HepG2 (cell line): ENCODE data around the gene OCIAD2. TPM values are rescaled to one million over a fixed set of nuclear protein-coding genes. Genes with fewer than 3 reads are reported as not detected.

Source experiments
- ATAC-seq: fragments of 200-7000 bp; cut with Tn5 transposase; 3 replicates; pipeline ENCODE4 v1.9.1; 2020; ENCODE audit warnings: mild to moderate bottlenecking, moderate library complexity
- BruUV-seq: library from RNA; stranded (reverse); fragments of 400-500 nt; replicated peaks from 2 replicates; lab custom pipeline; 2021; lab: Mats Ljungman, UMichigan
- CTCF ChIA-PET: fragments of 300-600 bp; formaldehyde crosslinking; extraction: SDS; loops from one replicate; lab custom pipeline; 2021; ENCODE audit warnings: low total read pairs, inconsistent platforms, low intra/inter-chr PET ratio; lab: Yijun Ruan, JAX
- POLR2A ChIA-PET: fragments of 350-600 bp; sonication (Branson Sonifier 250); formaldehyde crosslinking; loops from one replicate; lab custom pipeline; 2020; ENCODE audit warnings: antibody characterized with exemption, inconsistent platforms; lab: Yijun Ruan, JAX
- DNase-seq: peaks from one replicate; pipeline ENCODE4 v3.0.0-alpha.2; 2015; ENCODE audit warnings: low spot score
- FAIRE-seq: peaks from 3 replicates; lab custom pipeline; 2011; peaks lifted over from hg19 to GRCh38; lab: Jason Lieb, UNC
- H2AFZ ChIP-seq: one replicate; pipeline ENCODE4 v1.6.1; 2011; ENCODE audit warnings: low read length, inconsistent platforms
- H3K27ac ChIP-seq: fragments of 300-600 bp; 3 replicates; pipeline ENCODE4 v1.8.0; 2011; ENCODE audit warnings: mixed run types, mild to moderate bottlenecking, mixed read lengths, low read length, inconsistent platforms; ENCODE audit not compliant: insufficient read depth; ENCODE audit errors: extremely low read length
- H3K27me3 ChIP-seq, 2 experiments: fragments of 200-600 bp in 1 of 2; 2 replicates in 1 of 2; 3 replicates in 1 of 2; pipeline versions ENCODE4 v1.6.0 to v1.8.0; 2011; ENCODE audit warnings: low read length in 2 of 2, mild to moderate bottlenecking in 2 of 2, moderate library complexity in 2 of 2, inconsistent platforms in 1 of 2; ENCODE audit not compliant: insufficient read depth in 2 of 2, control insufficient read depth in 1 of 2
- H3K36me3 ChIP-seq, 2 experiments: fragments of 200-600 bp in 1 of 2; replicated peaks in 1 of 2; 2 replicates in 1 of 2; 3 replicates in 1 of 2; pipeline versions ENCODE4 v1.5.1 to v1.8.0; 2011; ENCODE audit warnings: low read length in 2 of 2, inconsistent platforms in 1 of 2; ENCODE audit not compliant: insufficient read depth in 2 of 2, control insufficient read depth in 1 of 2
- H3K4me1 ChIP-seq: 2 replicates; pipeline ENCODE4 v1.5.1; 2012; ENCODE audit warnings: low read length, inconsistent platforms; ENCODE audit not compliant: insufficient read depth
- H3K4me2 ChIP-seq: 2 replicates; pipeline ENCODE4 v1.6.0; 2011; ENCODE audit warnings: low read depth, low read length, inconsistent platforms
- H3K4me3 ChIP-seq, 3 experiments: fragments of 200-600 bp in 1 of 3; sonication (generic), shearing (Covaris generic) in 1 of 3; replicated peaks in 1 of 3; 2 replicates each; pipeline ENCODE4 v1.5.1; 2011 to 2016; ENCODE audit warnings: low read length in 3 of 3, inconsistent platforms in 2 of 3, low read depth in 2 of 3, mild to moderate bottlenecking in 2 of 3, control low read depth in 1 of 3, mixed read lengths in 1 of 3; ENCODE audit not compliant: insufficient read depth in 1 of 3
- H3K79me2 ChIP-seq: one replicate; pipeline ENCODE4 v1.6.1; 2011; ENCODE audit warnings: low read length, inconsistent platforms; ENCODE audit not compliant: insufficient read depth
- H3K9ac ChIP-seq: 2 replicates; pipeline ENCODE4 v1.6.0; 2011; ENCODE audit warnings: mild to moderate bottlenecking, low read depth, low read length, inconsistent platforms; ENCODE audit not compliant: insufficient read depth
- H3K9me3 ChIP-seq: 2 replicates; pipeline ENCODE4 v1.5.1; 2012; ENCODE audit warnings: mild to moderate bottlenecking, low read length
- H4K20me1 ChIP-seq: 2 replicates; pipeline ENCODE4 v1.6.0; 2011; ENCODE audit warnings: inconsistent platforms, mild to moderate bottlenecking, low read length, moderate library complexity; ENCODE audit not compliant: insufficient read depth
- ARID5B ChIP-seq: IDR thresholded peaks from 2 replicates; pipeline ENCODE4 v1.4.0; 2020; ENCODE audit warnings: mild to moderate bottlenecking, missing genetic modification reagents
- CEBPB ChIP-seq: IDR thresholded peaks from 2 replicates; pipeline ENCODE4 v1.6.1; 2011; ENCODE audit warnings: low read depth, low read length, improper control_type of control experiment, borderline replicate concordance
- CREB1 ChIP-seq, 2 experiments: fragments of 450-650 bp in 1 of 2; IDR thresholded peaks; 2 replicates each; pipeline ENCODE4 v1.6.1; 2016 to 2017; ENCODE audit warnings: control low read depth in 1 of 2, mild to moderate bottlenecking in 1 of 2, missing compliant biosample characterization in 1 of 2, missing genetic modification characterization in 1 of 2
- FOSL2 ChIP-seq: sonication (generic); formaldehyde crosslinking; IDR thresholded peaks from 2 replicates; pipeline ENCODE4 v1.4.0; 2020; ENCODE audit warnings: missing genetic modification reagents
- HNF4G ChIP-seq, 2 experiments: sonication (generic) in 1 of 2; formaldehyde crosslinking in 1 of 2; IDR thresholded peaks; 2 replicates each; pipeline versions ENCODE4 v1.4.0 to v1.6.1; 2011 to 2020; ENCODE audit warnings: borderline replicate concordance in 2 of 2, low read depth in 2 of 2, mild to moderate bottlenecking in 2 of 2, low read length in 1 of 2, missing genetic modification reagents in 1 of 2, moderate library complexity in 1 of 2
- JDP2 ChIP-seq: sonication (generic); formaldehyde crosslinking; IDR thresholded peaks from 2 replicates; pipeline ENCODE4 v1.8.1; 2022; ENCODE audit warnings: missing genetic modification reagents, borderline replicate concordance
- ZBTB49 ChIP-seq: sonication (generic); formaldehyde crosslinking; IDR thresholded peaks from 2 replicates; pipeline ENCODE4 v1.4.0; 2020; ENCODE audit warnings: missing genetic modification reagents, borderline replicate concordance
- ZNF629 ChIP-seq: sonication (generic); formaldehyde crosslinking; conservative IDR thresholded peaks from 2 replicates; pipeline ENCODE4 v1.5.0; 2020; ENCODE audit warnings: missing genetic modification reagents
- ZNF644 ChIP-seq: IDR thresholded peaks from 2 replicates; pipeline ENCODE4 v1.6.1; 2016; ENCODE audit warnings: low read depth
- ZNF777 ChIP-seq: sonication (generic); formaldehyde crosslinking; IDR thresholded peaks from 2 replicates; pipeline ENCODE4 v1.4.0; 2020; ENCODE audit warnings: missing genetic modification reagents
- WGBS: methylation state at CpG from one replicate; pipeline ENCODE4 v1.1.6; 2017; ENCODE audit warnings: low lambda C conversion rate; 5-methylcytosine and 5-hydroxymethylcytosine counted together
- in situ Hi-C: cut with HindIII; loops from 2 replicates; pipeline ENCODE4 v1.10.0; 2017; ENCODE audit warnings: low pct_unique_long_range_greater_than_20kb; ENCODE audit not compliant: extremely low pct_ligation_motif_present
- intact Hi-C: fragments of 100-400 bp; cut with micrococcal nuclease; formaldehyde crosslinking; loops from one replicate; pipeline ENCODE4 v1.10.0; 2022; ENCODE audit not compliant: unreplicated experiment
- polyA plus RNA-seq, 8 experiments: library from polyadenylated mRNA; depleted of rRNA in 3 of 8; stranded (reverse) in 7 of 8; unstranded in 1 of 8; fragments of >200 nt; fragmentation: Illumina TruSeq in 4 of 8; extraction: Trizol in 4 of 8; gene quantifications; 2 replicates each; pipeline versions ENCODE4 v1.2.1 to v1.2.3, GENCODE V29; 2011 to 2016; ENCODE audit warnings: low read depth in 4 of 8, missing spikeins in 1 of 8, mixed read lengths in 1 of 8; ENCODE audit not compliant: insufficient read depth in 1 of 8
- total RNA-seq, 5 experiments: library from RNA; depleted of rRNA; stranded (reverse); fragments of >200 nt; fragmentation: Illumina TruSeq; extraction: Trizol; gene quantifications; 2 replicates each; pipeline ENCODE4 v1.2.3, GENCODE V29; 2016; ENCODE audit warnings: low read depth in 1 of 5
- TF ChIP-seq, protein P1 (sequence below), 2 experiments: sonication (generic) in 1 of 2; formaldehyde crosslinking in 1 of 2; IDR thresholded peaks; 2 replicates each; pipeline versions ENCODE4 v1.5.1 to v1.6.1; 2011 to 2020; ENCODE audit warnings: borderline replicate concordance in 1 of 2, low read depth in 1 of 2, low read length in 1 of 2, mild to moderate bottlenecking in 1 of 2, missing genetic modification reagents in 1 of 2, moderate library complexity in 1 of 2
- TF ChIP-seq, protein P2 (sequence below): IDR thresholded peaks from 2 replicates; pipeline ENCODE4 v1.6.1; 2016

OCIAD2 gene
- total and polyA plus RNA-seq, 2 of the 13 experiments (the other 11 are each of a cell fraction or from before 2014, with no cell fraction given) = not detected

- H3K79me2 ChIP-seq = no peaks in the 10 kb centered on the region
- no peaks in the 10 kb centered on the region for H3K36me3 ChIP-seq
- no peaks in the 10 kb centered on the region for H3K27me3 ChIP-seq
- no peak overlapping the region for H3K4me3 ChIP-seq
- H2AFZ ChIP-seq = no peak overlapping the region
- no peak overlapping the region for H3K4me2 ChIP-seq
- peaks cover 23% of the 10 kb centered on the region for H3K4me1 ChIP-seq
- intact Hi-C loops (no loop called here), in situ Hi-C loops (no loop called here)
- no peaks in the 10 kb centered on the region for H4K20me1 ChIP-seq
- no peak overlapping the region for H3K9ac ChIP-seq
- no peak overlapping the region for H3K27ac ChIP-seq
- POLR2A ChIA-PET = no interaction called here
- peak; percentile 84 for ATAC-seq
- DNase-seq = peak; percentile 25
- CTCF ChIA-PET = no interaction called here
- 27% methylated on average over 9 of the region's 9 CpGs for WGBS
- no peak for FAIRE-seq
- H3K9me3 ChIP-seq = no peaks in the 10 kb centered on the region
- BruUV-seq = no TSS peak
- TF ChIP-seq FOSL2 (CRISPR knock-in tag) (peak; percentile 79), HNF4G (IDR thresholded peaks at IDR 0.05; ENCODE audit: borderline replicate concordance, low read depth, low read length) (peak; percentile 69), HNF4G (CRISPR knock-in tag; IDR thresholded peaks at IDR 0.05; ENCODE audit: borderline replicate concordance, low read depth) (no peak), ZNF644 (0 out of 2 replicates have a peak, but pooled peaks have one; percentile 59), ZBTB49 (no peak), CREB1 (IDR thresholded peaks at IDR 0.05) (no peak), CREB1 (CRISPR knock-in tag; IDR thresholded peaks at IDR 0.05) (no peak), ARID5B (peak; percentile 28), JDP2 (CRISPR knock-in tag) (no peak), ZNF777 (CRISPR knock-in tag) (no peak), CEBPB (peak; percentile 67; the same call in 1 of the 2 replicates), ZNF629 (CRISPR knock-in tag) (peak; percentile 44)
- TF ChIP-seq, protein P1, sequence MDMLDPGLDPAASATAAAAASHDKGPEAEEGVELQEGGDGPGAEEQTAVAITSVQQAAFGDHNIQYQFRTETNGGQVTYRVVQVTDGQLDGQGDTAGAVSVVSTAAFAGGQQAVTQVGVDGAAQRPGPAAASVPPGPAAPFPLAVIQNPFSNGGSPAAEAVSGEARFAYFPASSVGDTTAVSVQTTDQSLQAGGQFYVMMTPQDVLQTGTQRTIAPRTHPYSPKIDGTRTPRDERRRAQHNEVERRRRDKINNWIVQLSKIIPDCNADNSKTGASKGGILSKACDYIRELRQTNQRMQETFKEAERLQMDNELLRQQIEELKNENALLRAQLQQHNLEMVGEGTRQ (IDR thresholded peaks at IDR 0.05; ENCODE audit: low read depth, low read length) = 0 out of 2 replicates have a peak, but pooled peaks have one; percentile 9
- TF ChIP-seq, protein P1 (CRISPR knock-in tag; IDR thresholded peaks at IDR 0.05; ENCODE audit: borderline replicate concordance) = no peak
- TF ChIP-seq, protein P2, sequence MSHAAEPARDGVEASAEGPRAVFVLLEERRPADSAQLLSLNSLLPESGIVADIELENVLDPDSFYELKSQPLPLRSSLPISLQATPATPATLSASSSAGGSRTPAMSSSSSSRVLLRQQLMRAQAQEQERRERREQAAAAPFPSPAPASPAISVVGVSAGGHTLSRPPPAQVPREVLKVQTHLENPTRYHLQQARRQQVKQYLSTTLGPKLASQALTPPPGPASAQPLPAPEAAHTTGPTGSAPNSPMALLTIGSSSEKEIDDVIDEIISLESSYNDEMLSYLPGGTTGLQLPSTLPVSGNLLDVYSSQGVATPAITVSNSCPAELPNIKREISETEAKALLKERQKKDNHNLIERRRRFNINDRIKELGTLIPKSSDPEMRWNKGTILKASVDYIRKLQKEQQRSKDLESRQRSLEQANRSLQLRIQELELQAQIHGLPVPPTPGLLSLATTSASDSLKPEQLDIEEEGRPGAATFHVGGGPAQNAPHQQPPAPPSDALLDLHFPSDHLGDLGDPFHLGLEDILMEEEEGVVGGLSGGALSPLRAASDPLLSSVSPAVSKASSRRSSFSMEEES (CRISPR knock-in tag) = 0 out of 2 replicates have a peak, but pooled peaks have one; percentile 34
Observed at GRCh38 chr4:48905363-48906015, 1.1 kb downstream of the OCIAD2 start.
